ENCODE results near the gene PFAS. TPM values are rescaled to one million over a fixed set of nuclear protein-coding genes. Genes with fewer than 3 reads are reported as not detected.

PFAS gene
- total and polyA plus RNA-seq, 10 of the 15 experiments (the other 5 are each of a cell fraction or from before 2014, with no cell fraction given), result 13.9 to 122 (median 47.2) TPM

DNA sequence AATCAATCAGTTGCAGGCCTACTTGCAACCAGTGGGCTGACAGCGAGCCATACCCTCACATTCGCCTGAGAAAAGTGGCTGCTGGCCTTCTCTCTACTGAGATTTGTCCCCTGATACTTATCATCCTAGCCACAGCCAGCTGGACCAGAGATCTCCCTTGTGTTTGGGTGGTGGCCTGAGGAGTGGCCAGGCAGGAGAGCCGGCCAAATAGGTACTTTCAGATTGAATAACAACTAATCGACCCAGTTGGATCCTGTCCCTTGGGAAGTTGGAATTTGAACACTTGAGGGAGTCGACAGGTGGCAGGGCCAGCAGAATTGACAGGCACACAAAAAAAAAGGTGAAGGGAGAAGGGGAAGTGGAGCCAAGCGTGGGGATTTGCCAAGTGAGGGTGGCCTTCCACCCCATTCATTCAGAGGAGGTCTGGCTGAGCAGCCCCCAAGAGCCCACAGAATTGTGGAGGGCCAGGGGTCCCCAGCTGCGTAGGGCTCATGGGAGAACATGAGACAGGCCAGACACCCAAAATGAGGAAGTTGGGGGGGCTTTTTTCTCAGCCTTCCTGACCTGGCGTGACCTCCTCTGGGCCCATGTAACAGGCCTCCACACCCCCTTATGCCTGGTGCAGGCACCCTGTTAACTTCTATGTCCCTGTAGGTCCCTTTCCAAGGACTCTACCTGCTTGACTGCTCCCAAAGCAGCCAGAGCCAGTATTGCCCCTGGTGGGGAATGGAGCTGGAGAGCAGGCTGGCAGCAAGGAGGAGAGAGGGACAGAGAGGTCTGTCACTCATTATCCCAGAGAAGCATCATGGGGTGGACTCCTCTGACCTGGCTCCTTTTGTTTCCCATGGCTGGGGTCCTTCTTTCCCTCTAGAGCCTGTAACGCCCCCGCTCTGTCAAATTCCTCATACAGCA lies 36.4 kb downstream of the PFAS start:
- Histone ChIP-seq H3K9ac (ENCODE audit: control insufficient read depth, insufficient read depth, low read length) (no peak overlapping the region), H3K4me2 (ENCODE audit: control insufficient read depth, insufficient read depth) (no peak overlapping the region), H3K27ac (ENCODE audit: control insufficient read depth, insufficient read depth) (no peak overlapping the region), H3K4me3 (no peak overlapping the region), H3K4me1 (ENCODE audit: control insufficient read depth, insufficient read depth, low read length) (peaks cover 8% of the 10 kb centered on the region; the same call in 1 of the 2 replicates), H3K27me3 (replicated peaks in 1 of 2; ENCODE audit: control insufficient read depth in 2 of 2, insufficient read depth in 2 of 2, low read length in 1 of 2) (no peaks in the 10 kb centered on the region), H4K20me1 (ENCODE audit: control insufficient read depth, insufficient read depth) (no peaks in the 10 kb centered on the region), H3K9me3 (replicated peaks; ENCODE audit: control insufficient read depth, insufficient read depth, low read length) (no peaks in the 10 kb centered on the region), H2AFZ (ENCODE audit: control insufficient read depth, low read depth, low read length) (no peak overlapping the region), H3K36me3 (ENCODE audit: control insufficient read depth in 2 of 2, insufficient read depth in 2 of 2, low read length in 1 of 2) (no peaks in the 10 kb centered on the region), H3K79me2 (ENCODE audit: control insufficient read depth, insufficient read depth, low read length) (peaks cover 6% of the 10 kb centered on the region)
- CTCF ChIA-PET, result no interaction called here
- BruUV-seq (replicated peaks), result no TSS peak
- intact Hi-C loops (cut with micrococcal nuclease; ENCODE audit: unreplicated experiment), result no loop called here
- ATAC-seq, result no peak
- RAD21 ChIA-PET (ENCODE audit: unreplicated experiment), result interaction anchor here (1.2 kb wide), 1 partner anchor 10 kb away, joined by 3 read pairs; the partner anchor contains the start of gene SLC25A35
- no peak for TF ChIP-seq SP1 (IDR thresholded peaks at IDR 0.05; ENCODE audit: low read depth, low read length)
- TF ChIP-seq SPI1 (IDR thresholded peaks at IDR 0.05; ENCODE audit: borderline replicate concordance, insufficient read depth, low read depth, low read length), result peak; percentile 51
- TF ChIP-seq, protein P1, sequence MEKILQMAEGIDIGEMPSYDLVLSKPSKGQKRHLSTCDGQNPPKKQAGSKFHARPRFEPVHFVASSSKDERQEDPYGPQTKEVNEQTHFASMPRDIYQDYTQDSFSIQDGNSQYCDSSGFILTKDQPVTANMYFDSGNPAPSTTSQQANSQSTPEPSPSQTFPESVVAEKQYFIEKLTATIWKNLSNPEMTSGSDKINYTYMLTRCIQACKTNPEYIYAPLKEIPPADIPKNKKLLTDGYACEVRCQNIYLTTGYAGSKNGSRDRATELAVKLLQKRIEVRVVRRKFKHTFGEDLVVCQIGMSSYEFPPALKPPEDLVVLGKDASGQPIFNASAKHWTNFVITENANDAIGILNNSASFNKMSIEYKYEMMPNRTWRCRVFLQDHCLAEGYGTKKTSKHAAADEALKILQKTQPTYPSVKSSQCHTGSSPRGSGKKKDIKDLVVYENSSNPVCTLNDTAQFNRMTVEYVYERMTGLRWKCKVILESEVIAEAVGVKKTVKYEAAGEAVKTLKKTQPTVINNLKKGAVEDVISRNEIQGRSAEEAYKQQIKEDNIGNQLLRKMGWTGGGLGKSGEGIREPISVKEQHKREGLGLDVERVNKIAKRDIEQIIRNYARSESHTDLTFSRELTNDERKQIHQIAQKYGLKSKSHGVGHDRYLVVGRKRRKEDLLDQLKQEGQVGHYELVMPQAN (conservative IDR thresholded peaks at IDR 0.05), result no peak
- in situ Hi-C loops (cut with MboI), result no loop called here
- WGBS (ENCODE audit: insufficient coverage, insufficient replicate concordance, low lambda C conversion rate, missing lambda C conversion rate), result 63% methylated on average over 10 of the region's 10 CpGs
- POLR2A ChIA-PET, result interaction anchor here (0.6 to 1.3 kb wide), 3 partner anchors 9 to 62 kb away, joined by 3 to 4 read pairs (median 4); partner anchors contain the start of gene SLC25A35
- SMC1A ChIA-PET (ENCODE audit: uncharacterized antibody, unreplicated experiment), result no interaction called here
- no peak for FAIRE-seq
- DNase-seq (ENCODE audit: low read depth, low spot score), result no peak

All from GM12878 (cell line).